ENCODE results near the gene APOL4. TPM values are rescaled to one million over a fixed set of nuclear protein-coding genes. Genes with fewer than 3 reads are reported as not detected.

APOL4 gene
- total RNA-seq, 1 experiment from 2014 or later, result not detected

DNA sequence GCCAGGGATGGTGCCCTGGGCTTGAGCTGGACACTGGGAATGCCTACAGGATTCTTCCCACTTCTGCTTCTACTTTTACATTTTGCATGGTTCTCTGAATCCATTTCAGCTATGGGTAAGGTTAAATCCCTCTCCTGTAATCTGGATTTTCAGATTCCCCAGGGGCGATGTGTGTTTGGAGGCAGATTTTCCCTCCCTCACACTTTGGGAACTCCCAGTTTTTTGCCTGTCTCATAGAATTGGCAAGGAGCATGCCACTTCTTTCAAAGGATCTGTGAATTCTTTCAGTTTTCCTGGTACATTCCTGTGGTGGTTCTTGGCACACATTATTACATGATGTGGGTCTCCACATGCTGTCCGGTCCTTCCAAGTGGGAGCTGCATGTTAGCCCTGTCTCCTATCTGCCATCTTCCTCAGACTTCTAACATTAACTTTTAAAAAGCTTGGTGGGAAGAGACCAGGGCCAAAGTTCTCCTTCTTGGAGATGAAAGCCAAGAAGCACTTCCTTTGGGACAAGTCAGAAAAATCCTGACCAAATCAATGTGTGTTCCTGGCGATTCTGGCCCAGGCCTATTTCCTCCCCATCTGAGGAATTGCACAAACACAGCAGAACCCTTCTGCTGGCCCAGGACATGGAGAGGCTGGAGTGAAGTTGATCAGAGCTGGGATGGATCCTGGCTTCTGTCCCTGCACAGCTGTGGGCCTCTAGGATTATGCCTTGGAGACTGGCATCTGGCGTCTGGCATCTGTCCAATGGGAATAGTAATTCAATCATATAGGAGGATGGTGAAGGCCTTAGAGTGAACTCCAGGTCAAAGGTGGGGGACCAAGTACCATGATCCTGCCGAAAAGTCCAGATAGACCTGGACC, 43.1 kb upstream of the APOL4 start:
- Histone ChIP-seq H3F3A (ENCODE audit: insufficient read depth, low read depth) (no peaks in the 10 kb centered on the region), H3K36me3 (ENCODE audit: low read depth) (no peaks in the 10 kb centered on the region), H3K27ac (no peak overlapping the region), H3K9me2 (ENCODE audit: insufficient read depth) (no peaks in the 10 kb centered on the region), H3K9me3 (ENCODE audit: insufficient read depth, low read depth) (no peaks in the 10 kb centered on the region), H3K4me2 (no peak overlapping the region), H3K4me1 (replicated peaks; ENCODE audit: insufficient read depth) (peaks cover 3% of the 10 kb centered on the region; the same call in 1 of the 2 replicates), H2AFZ (no peak overlapping the region; the same call in 1 of the 2 replicates), H3K4me3 (no peak overlapping the region), H4K20me1 (ENCODE audit: insufficient read depth) (no peaks in the 10 kb centered on the region), H3K79me2 (ENCODE audit: low read depth) (no peaks in the 10 kb centered on the region), H3K27me3 (ENCODE audit: insufficient read depth, low read depth) (no peaks in the 10 kb centered on the region)
- TF ChIP-seq EZH2 (IDR thresholded peaks at IDR 0.05; ENCODE audit: low read depth), result no peak
- no peak for TF ChIP-seq CTCF (conservative IDR thresholded peaks at IDR 0.05)
- ChIA-PET POLR2A (ENCODE audit: unreplicated experiment) (no interaction called here), CTCF (no interaction called here)
- intact Hi-C loops (cut with micrococcal nuclease; ENCODE audit: unreplicated experiment), result no loop called here
- DNase-seq, result no peak
- no TSS peak for BruUV-seq (replicated peaks)

GRCh38 chr22:36243986-36244385, 42.4 kb upstream of the APOL4 start:
- Histone ChIP-seq H3K4me2 (no peak overlapping the region), H3K79me2 (ENCODE audit: low read depth) (no peaks in the 10 kb centered on the region), H3K4me3 (no peak overlapping the region), H2AFZ (no peak overlapping the region; the same call in 1 of the 2 replicates), H3F3A (ENCODE audit: insufficient read depth, low read depth) (peaks cover 3% of the 10 kb centered on the region; the same call in 1 of the 2 replicates), H3K4me1 (replicated peaks; ENCODE audit: insufficient read depth) (peaks cover 5% of the 10 kb centered on the region; the same call in 1 of the 2 replicates), H3K27ac (no peak overlapping the region), H3K36me3 (ENCODE audit: low read depth) (no peaks in the 10 kb centered on the region), H3K9me3 (ENCODE audit: insufficient read depth, low read depth) (no peaks in the 10 kb centered on the region), H3K27me3 (ENCODE audit: insufficient read depth, low read depth) (no peaks in the 10 kb centered on the region), H4K20me1 (ENCODE audit: insufficient read depth) (no peaks in the 10 kb centered on the region), H3K9me2 (ENCODE audit: insufficient read depth) (no peaks in the 10 kb centered on the region)
- BruUV-seq (replicated peaks), result no TSS peak
- ChIA-PET POLR2A (ENCODE audit: unreplicated experiment) (no interaction called here), CTCF (no interaction called here)
- no peak for TF ChIP-seq EZH2 (IDR thresholded peaks at IDR 0.05; ENCODE audit: low read depth)
- TF ChIP-seq CTCF (conservative IDR thresholded peaks at IDR 0.05), result no peak
- no peak for DNase-seq
- intact Hi-C loops (cut with micrococcal nuclease; ENCODE audit: unreplicated experiment), result no loop called here

- Histone ChIP-seq H3K27ac (peak within 1 kb of the TSS; percentile 48), H3K9me2 (ENCODE audit: insufficient read depth) (no peaks in the 10 kb centered on the region), H3K4me2 (peak within 1 kb of the TSS; percentile 89), H3F3A (ENCODE audit: insufficient read depth, low read depth) (peaks cover 6% of the 10 kb centered on the region; the same call in 1 of the 2 replicates), H3K4me3 (peak within 1 kb of the TSS; percentile 70), H3K27me3 (ENCODE audit: insufficient read depth, low read depth) (no peaks in the 10 kb centered on the region), H3K9me3 (ENCODE audit: insufficient read depth, low read depth) (no peaks in the 10 kb centered on the region), H3K4me1 (replicated peaks; ENCODE audit: insufficient read depth) (peaks cover 21% of the 10 kb centered on the region), H2AFZ (peak within 1 kb of the TSS; percentile 76), H3K79me2 (ENCODE audit: low read depth) (peaks cover 24% of the 10 kb centered on the region), H3K36me3 (ENCODE audit: low read depth) (no peaks in the 10 kb centered on the region), H4K20me1 (ENCODE audit: insufficient read depth) (no peaks in the 10 kb centered on the region)
- no TSS peak for BruUV-seq (replicated peaks)
- POLR2A ChIA-PET (ENCODE audit: unreplicated experiment), result interaction anchor here (0.5 to 0.8 kb wide), 4 partner anchors 13 to 252 kb away, joined by 3 to 7 read pairs (median 5); partner anchors contain the start of gene APOL1
- CTCF ChIA-PET, result interaction anchor here (0.9 to 1.0 kb wide), 2 partner anchors 9 to 38 kb away, joined by 4 read pairs; no protein-coding TSS in a partner anchor
- peak; percentile 86 to 91 for DNase-seq
- TF ChIP-seq CTCF (conservative IDR thresholded peaks at IDR 0.05) (peak; percentile 74), EZH2 (IDR thresholded peaks at IDR 0.05; ENCODE audit: low read depth) (no peak)
- intact Hi-C loops (cut with micrococcal nuclease; ENCODE audit: unreplicated experiment), result loop anchor here (1.0 to 5.0 kb wide), 2 partner anchors 14 to 37 kb away; partner anchors contain the start of genes APOL1 and APOL4
Observed at GRCh38 chr22:36239401-36240171, 38.0 kb upstream of the APOL4 start, which contains the start of gene APOL2. APOL2 (minus strand) TSS chr22:36239527; CDS start chr22:36233162, 6,365 bp downstream.

Data from PC-9 (cell line).